Neural progenitor cell (in vitro differentiated cells): ENCODE data around the gene ATP6V1E1. TPM values are rescaled to one million over a fixed set of nuclear protein-coding genes. Genes with fewer than 3 reads are reported as not detected.
A peak's percentile ranks its signal among the peaks of the same experiment; 100 is the strongest.

Experiments
- DNase-seq: peaks from one replicate; pipeline ENCODE4 v3.0.0-alpha.2; 2016; ENCODE audit warnings: low spot score
- H2AFZ ChIP-seq: fragments of 200-600 bp; sonication (generic); replicated peaks from 2 replicates; pipeline ENCODE4 v1.6.1; 2016; ENCODE audit warnings: antibody characterized with exemption
- H3F3A ChIP-seq: fragments of 200-600 bp; sonication (generic); 2 replicates; pipeline ENCODE4 v1.6.1; 2016; ENCODE audit warnings: antibody characterized with exemption, low read depth
- H3K27ac ChIP-seq: fragments of 200-600 bp; sonication (generic); 2 replicates; pipeline ENCODE4 v1.5.1; 2016; ENCODE audit warnings: mild to moderate bottlenecking
- H3K27me3 ChIP-seq: fragments of 200-600 bp; sonication (generic); 2 replicates; pipeline ENCODE4 v1.6.1; 2016; ENCODE audit warnings: mild to moderate bottlenecking, moderate library complexity
- H3K36me3 ChIP-seq: fragments of 200-600 bp; sonication (generic); 2 replicates; pipeline ENCODE4 v1.5.1; 2016
- H3K4me1 ChIP-seq: fragments of 200-600 bp; sonication (generic); 2 replicates; pipeline ENCODE4 v1.6.1; 2016; ENCODE audit warnings: mixed run types
- H3K4me2 ChIP-seq: fragments of 200-600 bp; sonication (generic); 2 replicates; pipeline ENCODE4 v1.6.1; 2016
- H3K4me3 ChIP-seq: fragments of 200-600 bp; sonication (generic); 2 replicates; pipeline ENCODE4 v1.5.1; 2016
- H3K79me2 ChIP-seq: fragments of 200-600 bp; sonication (generic); 2 replicates; pipeline ENCODE4 v1.6.1; 2016; ENCODE audit warnings: low read depth
- H3K9ac ChIP-seq: fragments of 200-600 bp; sonication (generic); 2 replicates; pipeline ENCODE4 v1.6.1; 2016
- H3K9me3 ChIP-seq: fragments of 200-600 bp; sonication (generic); 2 replicates; pipeline ENCODE4 v1.5.1; 2016; ENCODE audit warnings: low read depth
- H4K20me1 ChIP-seq: fragments of 200-600 bp; sonication (generic); 2 replicates; pipeline ENCODE4 v1.6.1; 2016; ENCODE audit warnings: low read depth
- H3K27ac Mint-ChIP-seq: 3 replicates; pipeline ENCODE4 v1.8.0; 2021; ENCODE audit warnings: mixed read lengths
- H3K27me3 Mint-ChIP-seq: 2 replicates; pipeline ENCODE4 v1.8.0; 2022; ENCODE audit warnings: low read depth, mild to moderate bottlenecking, inconsistent platforms, moderate library complexity, mixed read lengths; ENCODE audit not compliant: insufficient read depth
- H3K36me3 Mint-ChIP-seq: 3 replicates; pipeline ENCODE4 v1.8.0; 2021; ENCODE audit warnings: mixed read lengths
- H3K4me1 Mint-ChIP-seq: 3 replicates; pipeline ENCODE4 v1.8.0; 2021; ENCODE audit warnings: mixed read lengths
- H3K4me3 Mint-ChIP-seq: 3 replicates; pipeline ENCODE4 v1.8.0; 2021; ENCODE audit warnings: mild to moderate bottlenecking, moderate library complexity, mixed read lengths
- H3K9me3 Mint-ChIP-seq: 3 replicates; pipeline ENCODE4 v1.8.0; 2020; ENCODE audit warnings: mixed read lengths
- EZH2 ChIP-seq: fragments of 200-600 bp; sonication (generic); IDR thresholded peaks from 2 replicates; pipeline ENCODE4 v1.6.1; 2017; ENCODE audit warnings: antibody characterized with exemption, mild to moderate bottlenecking, moderate library complexity
- EZH2phosphoT487 ChIP-seq: fragments of 200-600 bp; sonication (generic); IDR thresholded peaks from 2 replicates; pipeline ENCODE4 v1.6.1; 2017; ENCODE audit warnings: antibody characterized with exemption
- total RNA-seq: library from RNA; depleted of rRNA; stranded (reverse); fragments of >200 nt; gene quantifications from 2 replicates; pipeline ENCODE4 v1.2.3, GENCODE V29; 2015; ENCODE audit warnings: low replicate concordance
- TF ChIP-seq, protein P1 (sequence below): fragments of 200-600 bp; sonication (generic); IDR thresholded peaks from 2 replicates; pipeline ENCODE4 v1.5.1; 2017; ENCODE audit warnings: antibody characterized with exemption, mild to moderate bottlenecking

ATP6V1E1 gene
- 79.0 and 87.1 TPM in 2 replicates for total RNA-seq

DNA sequence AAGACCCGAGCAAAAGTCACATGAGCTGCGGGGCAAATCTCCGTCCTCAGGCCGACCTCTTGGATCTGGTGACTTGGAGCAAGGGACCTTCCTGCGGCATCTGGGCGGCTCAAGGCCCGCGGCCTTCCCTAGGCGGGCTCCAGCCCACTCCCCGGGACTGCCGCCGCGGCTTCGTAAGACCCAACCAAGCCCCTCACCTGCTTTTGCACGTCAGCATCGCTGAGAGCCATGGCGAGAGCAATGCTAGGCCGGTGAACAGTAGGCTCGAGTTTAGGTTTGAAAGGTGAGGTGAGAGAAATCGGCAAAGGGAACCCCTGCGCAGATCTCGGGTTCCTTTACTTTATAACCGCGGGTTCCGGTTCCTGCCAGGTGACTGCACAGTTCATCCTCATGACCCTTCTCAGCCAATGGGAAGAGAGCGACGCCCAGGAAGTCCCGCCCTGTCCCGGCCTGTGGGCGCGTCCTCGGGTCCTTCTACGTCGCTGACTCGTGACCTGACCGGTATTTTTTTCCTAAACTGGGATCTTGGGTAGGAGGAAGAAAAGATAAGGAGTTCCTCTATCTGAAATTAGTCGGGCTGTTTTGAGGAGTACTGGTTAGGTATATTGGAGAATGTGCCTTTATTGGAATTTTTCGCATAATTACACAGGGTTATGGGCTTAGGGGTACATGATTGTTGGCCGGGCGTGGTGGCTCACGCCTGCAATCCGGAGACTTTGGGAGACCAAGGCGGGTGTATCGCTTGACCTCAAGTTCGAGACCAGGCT, at the start of gene ATP6V1E1:
Gene ATP6V1E1, minus strand, starts transcription at position 344 of the 767 bp plus-strand sequence. Its CDS starts 114 bp downstream, at position 230.
- peak within 1 kb of the TSS; percentile 45 for H2AFZ ChIP-seq
- Mint-ChIP-seq H3K27ac (peak within 1 kb of the TSS; percentile 87), H3K36me3 (no peaks in the 10 kb centered on the region), H3K27me3 (peaks cover 3% of the 10 kb centered on the region), H3K4me3 (peak within 1 kb of the TSS; percentile 98), H3K4me1 (no peaks in the 10 kb centered on the region), H3K9me3 (no peaks in the 10 kb centered on the region)
- H3K27me3 ChIP-seq, result no peaks in the 10 kb centered on the region
- peak within 1 kb of the TSS; percentile 95 for H3K9ac ChIP-seq
- H3K9me3 ChIP-seq, result no peaks in the 10 kb centered on the region
- peaks cover 19% of the 10 kb centered on the region for H4K20me1 ChIP-seq
- no peaks in the 10 kb centered on the region for H3K36me3 ChIP-seq
- peaks cover 5% of the 10 kb centered on the region for H3K4me1 ChIP-seq
- H3F3A ChIP-seq, result peaks cover 9% of the 10 kb centered on the region
- H3K27ac ChIP-seq, result peak within 1 kb of the TSS; percentile 48
- peak within 1 kb of the TSS; percentile 95 for H3K4me3 ChIP-seq
- peaks cover 61% of the 10 kb centered on the region for H3K79me2 ChIP-seq
- DNase-seq, result peak; percentile 96
- no peak for TF ChIP-seq EZH2phosphoT487
- no peak for TF ChIP-seq EZH2
- TF ChIP-seq, protein P1, sequence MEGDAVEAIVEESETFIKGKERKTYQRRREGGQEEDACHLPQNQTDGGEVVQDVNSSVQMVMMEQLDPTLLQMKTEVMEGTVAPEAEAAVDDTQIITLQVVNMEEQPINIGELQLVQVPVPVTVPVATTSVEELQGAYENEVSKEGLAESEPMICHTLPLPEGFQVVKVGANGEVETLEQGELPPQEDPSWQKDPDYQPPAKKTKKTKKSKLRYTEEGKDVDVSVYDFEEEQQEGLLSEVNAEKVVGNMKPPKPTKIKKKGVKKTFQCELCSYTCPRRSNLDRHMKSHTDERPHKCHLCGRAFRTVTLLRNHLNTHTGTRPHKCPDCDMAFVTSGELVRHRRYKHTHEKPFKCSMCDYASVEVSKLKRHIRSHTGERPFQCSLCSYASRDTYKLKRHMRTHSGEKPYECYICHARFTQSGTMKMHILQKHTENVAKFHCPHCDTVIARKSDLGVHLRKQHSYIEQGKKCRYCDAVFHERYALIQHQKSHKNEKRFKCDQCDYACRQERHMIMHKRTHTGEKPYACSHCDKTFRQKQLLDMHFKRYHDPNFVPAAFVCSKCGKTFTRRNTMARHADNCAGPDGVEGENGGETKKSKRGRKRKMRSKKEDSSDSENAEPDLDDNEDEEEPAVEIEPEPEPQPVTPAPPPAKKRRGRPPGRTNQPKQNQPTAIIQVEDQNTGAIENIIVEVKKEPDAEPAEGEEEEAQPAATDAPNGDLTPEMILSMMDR, result no peak
- H3K4me2 ChIP-seq, result peak within 1 kb of the TSS; percentile 80

DNA sequence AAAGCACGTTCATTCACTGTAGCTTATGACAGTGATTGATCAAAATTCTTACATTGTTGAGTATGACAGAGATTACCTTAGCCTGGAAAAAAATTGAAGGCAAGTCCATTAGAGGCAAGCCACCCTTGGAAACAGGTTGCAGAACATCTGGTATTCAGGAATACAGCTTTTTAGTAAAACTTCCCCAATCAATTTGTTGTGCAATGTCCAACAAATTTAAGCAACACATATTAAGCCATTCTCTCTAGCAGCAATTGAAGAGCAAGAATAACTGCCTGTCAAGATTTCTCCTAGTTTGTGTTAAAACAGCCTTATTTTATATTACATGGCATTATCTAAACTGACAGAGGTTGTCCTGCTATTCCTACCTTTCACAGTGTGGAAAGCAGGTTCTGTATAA, 47.0 kb upstream of the ATP6V1E1 start:
- no peaks in the 10 kb centered on the region for H3K9me3 Mint-ChIP-seq
- H4K20me1 ChIP-seq, result peaks cover 4% of the 10 kb centered on the region
- peaks cover 13% of the 10 kb centered on the region for H3K4me1 ChIP-seq
- peaks cover 23% of the 10 kb centered on the region for H3K79me2 ChIP-seq
- H3K9me3 ChIP-seq, result no peaks in the 10 kb centered on the region
- no peak overlapping the region for H3K9ac ChIP-seq
- TF ChIP-seq EZH2, result no peak
- TF ChIP-seq, protein P1, result no peak
- TF ChIP-seq EZH2phosphoT487, result no peak
- no peak for DNase-seq
- H3F3A ChIP-seq, result peaks cover 5% of the 10 kb centered on the region
- no peak overlapping the region for H3K27ac ChIP-seq
- H3K27ac Mint-ChIP-seq, result no peak overlapping the region
- H3K27me3 ChIP-seq, result no peaks in the 10 kb centered on the region
- no peak overlapping the region for H3K4me3 Mint-ChIP-seq
- H3K36me3 ChIP-seq, result no peaks in the 10 kb centered on the region
- H2AFZ ChIP-seq, result no peak overlapping the region
- no peak overlapping the region for H3K4me2 ChIP-seq
- H3K27me3 Mint-ChIP-seq, result no peaks in the 10 kb centered on the region
- H3K4me1 Mint-ChIP-seq, result peaks cover 27% of the 10 kb centered on the region
- no peaks in the 10 kb centered on the region for H3K36me3 Mint-ChIP-seq
- no peak overlapping the region for H3K4me3 ChIP-seq

DNA sequence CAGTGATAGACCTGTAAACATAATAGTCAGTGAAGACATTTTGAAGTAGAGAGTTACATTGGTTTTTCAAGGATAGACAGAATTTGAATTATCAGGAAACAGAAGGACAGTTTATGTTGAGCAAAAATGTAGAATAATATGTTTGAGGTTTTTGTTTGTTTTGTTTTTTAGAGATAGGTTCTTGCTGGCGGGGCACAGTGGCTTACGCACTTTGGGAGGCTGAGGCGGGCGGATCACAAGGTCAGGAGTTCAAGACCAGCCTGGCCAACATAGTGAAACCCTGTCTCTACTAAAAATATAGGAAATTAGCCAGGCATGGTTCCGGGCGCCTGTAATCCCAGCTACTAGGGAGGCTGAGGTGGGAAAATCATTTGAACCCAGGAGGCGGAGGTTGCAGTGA, 45.6 kb upstream of the ATP6V1E1 start:
- Histone ChIP-seq H3K4me2 (no peak overlapping the region), H3K79me2 (peaks cover 23% of the 10 kb centered on the region), H3K36me3 (no peaks in the 10 kb centered on the region), H4K20me1 (peaks cover 4% of the 10 kb centered on the region), H3K27me3 (no peaks in the 10 kb centered on the region), H3K4me3 (no peak overlapping the region), H2AFZ (no peak overlapping the region), H3K27ac (no peak overlapping the region), H3F3A (peaks cover 5% of the 10 kb centered on the region), H3K4me1 (peaks cover 13% of the 10 kb centered on the region), H3K9me3 (no peaks in the 10 kb centered on the region), H3K9ac (no peak overlapping the region)
- no peak overlapping the region for H3K4me3 Mint-ChIP-seq
- H3K36me3 Mint-ChIP-seq, result peaks cover 7% of the 10 kb centered on the region
- H3K4me1 Mint-ChIP-seq, result peaks cover 32% of the 10 kb centered on the region
- H3K9me3 Mint-ChIP-seq, result no peaks in the 10 kb centered on the region
- no peaks in the 10 kb centered on the region for H3K27me3 Mint-ChIP-seq
- TF ChIP-seq EZH2, result no peak
- no peak for TF ChIP-seq EZH2phosphoT487
- TF ChIP-seq, protein P1, result no peak
- DNase-seq, result no peak
- H3K27ac Mint-ChIP-seq, result peak overlapping the region; percentile 50
